Measurements from ENCODE around the gene DNAJC9.
"Not testable (repeated sequence)": the region's sequence is repeated elsewhere in the genome, so short reads cannot be mapped to it uniquely, and the experiment has no call there.

DNAJC9 gene, protein sequence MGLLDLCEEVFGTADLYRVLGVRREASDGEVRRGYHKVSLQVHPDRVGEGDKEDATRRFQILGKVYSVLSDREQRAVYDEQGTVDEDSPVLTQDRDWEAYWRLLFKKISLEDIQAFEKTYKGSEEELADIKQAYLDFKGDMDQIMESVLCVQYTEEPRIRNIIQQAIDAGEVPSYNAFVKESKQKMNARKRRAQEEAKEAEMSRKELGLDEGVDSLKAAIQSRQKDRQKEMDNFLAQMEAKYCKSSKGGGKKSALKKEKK

DNA sequence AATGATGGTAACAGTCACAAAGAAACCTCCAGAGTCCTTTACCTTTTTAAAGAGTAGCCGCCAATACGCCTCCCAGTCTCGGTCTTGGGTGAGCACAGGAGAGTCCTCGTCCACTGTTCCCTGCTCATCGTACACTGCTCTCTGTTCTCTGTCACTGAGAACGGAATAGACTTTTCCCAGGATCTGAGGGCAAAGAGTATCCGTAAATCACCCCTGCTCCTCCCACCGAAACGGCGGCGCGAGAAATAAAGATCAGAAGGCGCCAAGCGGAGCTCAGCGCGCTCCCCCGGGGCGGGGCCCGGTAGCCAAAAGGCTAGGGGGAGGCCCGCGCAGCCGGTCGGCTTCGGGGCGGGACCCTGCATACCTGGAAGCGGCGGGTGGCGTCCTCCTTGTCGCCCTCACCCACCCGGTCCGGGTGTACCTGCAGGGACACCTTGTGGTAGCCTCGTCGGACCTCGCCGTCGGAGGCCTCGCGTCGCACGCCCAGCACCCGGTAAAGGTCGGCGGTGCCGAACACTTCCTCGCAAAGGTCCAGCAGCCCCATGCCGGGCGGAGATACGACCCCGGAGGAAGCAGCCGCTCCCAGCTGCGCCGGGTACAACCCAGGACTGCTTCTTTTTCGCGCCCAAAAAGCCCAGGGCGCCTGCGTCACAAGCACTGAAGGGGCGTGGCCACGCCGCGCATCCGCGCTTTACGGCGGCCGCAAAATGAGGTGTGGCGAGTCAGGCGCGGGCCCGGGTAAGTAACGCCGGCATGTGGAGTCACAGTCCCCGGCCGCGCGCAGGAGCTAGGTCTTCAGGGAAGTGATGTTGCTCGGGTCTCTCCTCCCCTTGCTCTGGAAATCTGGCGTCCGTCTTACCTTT lies at the start of gene DNAJC9:
Gene DNAJC9, minus strand, starts transcription at position 610 of the 863 bp plus-strand sequence. Its CDS starts 66 bp downstream, at position 544.
- FAIRE-seq, result no peak

DNA sequence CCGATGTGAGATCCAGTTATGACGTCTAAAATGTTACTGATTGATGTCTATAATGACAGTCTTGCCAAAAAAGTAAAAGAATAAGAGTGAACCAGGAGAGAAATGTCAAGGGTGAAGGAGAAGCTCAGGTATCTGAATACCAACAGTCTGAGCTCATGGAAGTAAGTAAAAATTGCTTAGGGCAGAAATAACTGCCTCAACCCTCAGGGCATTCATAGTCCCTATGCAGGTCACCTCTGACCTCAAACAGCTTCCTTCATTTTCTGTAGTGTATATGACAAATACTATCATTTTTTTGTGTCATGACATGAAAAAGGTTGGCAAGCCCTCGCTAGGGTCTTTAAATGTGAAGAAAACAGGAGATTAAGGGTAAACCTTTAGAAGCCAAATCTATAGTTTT lies 46.4 kb upstream of the DNAJC9 start:
- FAIRE-seq, result no peak

DNA sequence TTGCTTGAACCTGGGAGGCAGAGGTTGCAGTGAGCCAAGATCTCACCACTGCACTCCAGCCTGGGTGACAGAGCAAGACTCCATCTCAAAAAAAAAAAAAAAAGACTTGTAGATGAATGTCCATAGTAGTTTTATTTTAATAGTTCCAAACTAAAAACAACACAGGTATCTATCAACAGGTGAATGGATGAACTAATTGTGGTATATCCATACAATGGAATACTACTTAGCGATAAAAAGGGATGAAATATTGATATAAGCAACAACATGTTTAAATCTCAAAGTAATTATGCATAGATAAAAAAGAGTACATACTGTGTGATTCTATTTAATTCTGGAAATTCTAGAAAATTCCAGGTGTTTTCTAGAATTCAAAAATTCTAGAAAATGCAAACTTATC lies 42.9 kb upstream of the DNAJC9 start:
- no peak for FAIRE-seq

DNA sequence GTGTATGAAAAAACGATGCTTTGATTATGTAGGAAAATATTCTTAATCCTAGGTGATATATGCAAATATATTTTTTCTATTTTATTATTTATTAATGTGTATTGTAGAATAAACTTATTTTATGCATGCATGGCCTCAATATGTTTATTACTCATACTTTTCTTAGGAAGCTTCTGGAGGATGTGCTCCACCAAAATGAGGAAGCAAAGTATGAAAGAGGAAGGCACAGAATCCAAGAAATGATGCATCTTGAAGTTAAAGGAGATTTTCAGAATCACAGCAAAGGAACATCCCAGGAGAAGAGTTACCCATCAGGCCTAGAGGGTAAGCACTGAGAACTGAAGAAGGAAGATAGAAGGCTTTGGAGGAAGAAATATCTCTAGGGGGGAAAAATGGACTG lies 40.4 kb upstream of the DNAJC9 start:
- FAIRE-seq, result no peak

DNA sequence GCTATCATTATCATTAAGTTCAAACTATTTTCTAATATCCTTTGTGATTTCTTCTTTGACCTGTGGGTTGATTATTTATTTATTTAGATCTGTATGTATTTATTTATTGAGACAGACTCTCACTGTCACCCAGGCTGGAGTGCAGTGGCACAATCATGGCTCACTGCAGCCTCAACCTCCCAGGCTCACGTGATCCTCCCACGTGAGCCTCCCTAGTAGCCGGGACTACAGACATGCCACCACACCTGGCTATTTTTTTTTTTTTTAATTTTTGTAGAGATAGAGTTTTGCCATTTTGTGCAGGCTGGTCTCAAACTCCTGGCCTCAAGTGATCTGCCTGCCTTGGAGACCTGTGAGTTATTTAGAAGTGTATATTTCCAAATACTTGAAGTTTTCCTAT lies 34.0 kb upstream of the DNAJC9 start:
- FAIRE-seq, result no peak

DNA sequence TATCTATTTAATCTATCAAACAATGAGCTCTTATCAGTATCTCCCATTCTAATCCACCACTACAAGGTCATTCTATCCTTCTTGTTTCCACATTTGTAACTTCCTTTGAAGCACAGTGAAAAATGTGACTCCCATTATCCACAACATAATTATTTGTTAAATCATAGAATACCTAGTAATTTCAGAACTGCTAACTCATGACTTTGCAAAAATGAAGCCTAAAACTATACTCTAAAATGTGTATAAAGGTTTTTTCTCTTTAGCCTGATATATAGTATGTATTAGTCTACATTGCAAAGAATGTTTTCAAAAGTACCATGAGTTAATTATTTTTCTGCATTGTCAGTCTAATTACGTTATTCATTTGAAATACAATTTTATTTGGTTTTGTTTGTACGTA lies 17.4 kb upstream of the DNAJC9 start:
- FAIRE-seq, result no peak

DNA sequence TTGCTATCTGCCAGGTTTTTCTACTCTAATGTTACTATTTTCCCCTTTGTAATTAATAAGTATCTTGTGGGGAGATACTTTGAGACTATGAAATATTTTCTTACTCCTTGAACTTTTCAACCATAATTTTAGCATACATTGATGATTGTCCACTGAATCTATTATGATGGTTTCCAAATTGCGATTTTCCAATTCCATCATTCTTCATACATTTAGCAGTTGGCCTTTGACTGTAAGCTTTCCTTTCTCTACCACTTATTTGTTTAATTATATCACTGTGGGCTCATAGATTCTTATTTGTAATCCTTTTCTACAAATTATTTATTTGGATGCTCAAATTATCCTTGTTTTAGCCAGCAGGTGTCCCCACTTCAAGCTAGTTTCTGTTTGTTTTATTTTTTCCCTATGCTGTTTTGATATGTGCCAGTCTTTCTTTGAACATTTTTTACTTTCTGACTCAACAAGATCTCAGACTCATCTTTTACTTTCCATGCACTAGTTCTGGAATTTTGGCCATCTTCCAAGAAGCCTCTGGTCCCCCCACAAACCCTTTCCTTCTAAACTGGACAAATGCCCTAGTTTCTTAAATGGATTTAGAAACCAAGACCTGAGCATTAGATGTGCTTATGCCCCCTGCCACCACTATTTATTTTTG lies 16.8 kb upstream of the DNAJC9 start:
- FAIRE-seq, result no peak

DNA sequence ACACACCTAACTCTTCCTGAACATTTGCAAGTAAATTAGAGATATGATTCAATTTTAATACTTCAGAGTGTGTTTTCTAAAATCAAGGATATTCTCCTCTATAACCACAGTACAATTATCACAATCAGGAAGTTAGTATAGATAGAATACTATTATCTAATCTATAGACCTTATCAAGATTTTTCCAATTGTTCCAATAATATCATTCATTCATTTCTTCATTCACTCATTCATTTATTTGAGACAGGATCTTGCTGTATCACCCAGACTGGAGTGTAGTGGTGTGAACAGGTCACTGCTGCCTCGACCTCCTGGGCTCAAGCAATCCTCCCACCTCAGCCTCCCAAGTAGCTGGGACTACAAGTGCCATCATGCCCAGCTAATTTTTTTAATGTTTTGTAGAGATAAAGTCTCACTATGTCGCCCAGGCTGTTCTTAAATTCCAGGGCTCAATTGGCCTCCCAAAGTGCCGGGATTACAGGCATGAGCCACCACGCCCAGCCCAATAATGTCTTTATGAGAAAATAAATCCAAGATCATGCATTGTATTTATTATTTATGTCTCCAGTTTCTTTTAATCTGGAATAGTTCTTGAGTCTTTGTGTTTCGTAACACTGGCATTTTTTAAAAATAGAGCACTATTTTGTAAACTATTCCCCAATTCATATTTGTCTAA lies 16.0 kb upstream of the DNAJC9 start:
- FAIRE-seq, result no peak

DNA sequence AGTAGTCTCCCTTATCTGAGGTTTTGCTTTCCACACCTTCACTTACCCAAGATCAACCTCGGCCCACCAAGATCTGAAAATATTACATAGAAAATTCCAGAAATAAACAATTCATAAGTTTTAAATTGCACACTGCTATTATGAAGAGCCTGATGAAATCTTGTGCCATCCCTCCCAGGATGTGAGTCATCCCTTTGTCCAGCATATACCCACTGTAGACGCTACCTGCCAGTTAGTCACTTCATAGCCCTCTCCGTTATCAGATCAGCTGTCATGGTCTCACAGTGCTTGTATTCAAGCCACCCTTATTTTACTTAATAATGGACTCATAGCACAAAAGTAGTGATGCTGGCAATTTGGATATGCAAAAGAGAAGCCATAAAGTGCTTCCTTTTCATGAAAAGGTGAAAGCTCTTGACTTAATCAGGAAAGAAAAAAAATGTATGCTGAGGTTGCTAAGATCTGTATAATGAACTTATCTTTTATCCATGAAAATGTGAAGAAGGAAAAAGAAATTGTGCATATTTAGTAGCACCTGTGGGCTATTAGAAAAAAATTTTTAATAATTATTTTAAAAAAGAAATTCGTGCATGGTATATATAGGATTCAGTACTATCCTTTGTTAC lies 15.2 kb upstream of the DNAJC9 start:
- no peak for FAIRE-seq

DNA sequence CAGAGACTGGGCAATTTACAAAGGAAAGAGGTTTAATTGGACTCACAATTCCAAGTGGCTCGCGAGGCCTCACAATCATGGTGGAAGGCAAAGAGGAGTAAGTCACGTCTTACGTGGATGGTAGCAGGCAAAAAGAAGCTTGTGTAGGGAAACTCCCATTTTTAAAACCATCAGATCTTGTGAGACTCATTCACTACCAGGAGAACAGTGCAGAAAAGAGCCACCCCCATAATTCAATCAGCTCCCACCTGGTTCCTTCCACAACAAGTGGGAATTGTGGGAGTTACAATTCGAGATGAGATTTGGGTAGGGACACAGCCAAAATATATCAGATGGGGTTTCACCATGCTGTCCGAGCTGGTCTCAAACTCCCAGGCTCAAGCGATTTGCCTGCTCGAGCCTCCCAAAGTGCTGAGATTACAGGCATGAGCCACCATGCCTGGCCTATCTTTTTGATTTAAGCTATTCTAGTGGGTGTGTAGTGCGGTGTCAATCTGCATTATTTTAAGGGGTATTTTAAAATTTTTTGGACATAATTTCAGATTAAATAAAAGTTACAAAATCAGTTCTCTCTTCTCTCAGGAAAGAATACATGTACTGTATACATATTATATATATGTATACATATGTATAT lies 14.4 kb upstream of the DNAJC9 start:
- FAIRE-seq, result no peak

DNA sequence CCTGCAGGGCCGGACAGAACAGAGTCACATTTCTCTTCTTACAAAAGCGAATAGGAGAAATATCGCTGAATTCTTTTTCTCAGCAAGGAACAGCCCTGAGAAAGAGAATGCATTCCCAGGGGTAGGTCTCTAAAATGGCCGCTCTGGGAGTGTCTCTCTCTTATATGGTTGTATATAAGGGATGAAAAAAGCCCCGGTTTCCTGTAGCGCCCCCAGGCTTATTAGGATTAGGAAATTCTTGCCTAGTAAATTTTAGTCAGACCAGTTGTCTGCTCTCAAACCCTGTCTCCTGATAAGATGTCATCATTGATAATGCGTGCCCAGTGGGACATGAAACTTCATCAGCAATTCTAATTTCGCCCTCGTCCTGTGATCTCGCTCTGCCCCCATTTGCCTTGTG lies 11.6 kb upstream of the DNAJC9 start:
- FAIRE-seq, result not testable (repeated sequence)

DNA sequence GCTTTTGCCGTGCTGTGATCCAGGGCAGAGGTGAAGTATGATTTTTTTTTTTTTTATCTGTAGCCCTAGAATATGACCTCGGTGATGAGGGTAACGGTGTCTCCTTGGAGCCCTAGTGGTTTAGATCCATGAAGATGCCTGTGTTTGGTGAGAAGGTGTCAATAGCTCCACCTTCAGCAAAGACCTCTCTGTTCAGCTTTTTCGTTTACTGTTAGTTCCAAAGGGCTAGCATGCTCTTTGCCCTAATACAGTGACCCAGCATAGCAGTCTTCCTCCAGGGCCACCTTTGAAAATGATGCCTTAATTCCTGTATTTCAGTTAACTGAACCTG lies 6.1 kb upstream of the DNAJC9 start:
- no peak for FAIRE-seq

DNA sequence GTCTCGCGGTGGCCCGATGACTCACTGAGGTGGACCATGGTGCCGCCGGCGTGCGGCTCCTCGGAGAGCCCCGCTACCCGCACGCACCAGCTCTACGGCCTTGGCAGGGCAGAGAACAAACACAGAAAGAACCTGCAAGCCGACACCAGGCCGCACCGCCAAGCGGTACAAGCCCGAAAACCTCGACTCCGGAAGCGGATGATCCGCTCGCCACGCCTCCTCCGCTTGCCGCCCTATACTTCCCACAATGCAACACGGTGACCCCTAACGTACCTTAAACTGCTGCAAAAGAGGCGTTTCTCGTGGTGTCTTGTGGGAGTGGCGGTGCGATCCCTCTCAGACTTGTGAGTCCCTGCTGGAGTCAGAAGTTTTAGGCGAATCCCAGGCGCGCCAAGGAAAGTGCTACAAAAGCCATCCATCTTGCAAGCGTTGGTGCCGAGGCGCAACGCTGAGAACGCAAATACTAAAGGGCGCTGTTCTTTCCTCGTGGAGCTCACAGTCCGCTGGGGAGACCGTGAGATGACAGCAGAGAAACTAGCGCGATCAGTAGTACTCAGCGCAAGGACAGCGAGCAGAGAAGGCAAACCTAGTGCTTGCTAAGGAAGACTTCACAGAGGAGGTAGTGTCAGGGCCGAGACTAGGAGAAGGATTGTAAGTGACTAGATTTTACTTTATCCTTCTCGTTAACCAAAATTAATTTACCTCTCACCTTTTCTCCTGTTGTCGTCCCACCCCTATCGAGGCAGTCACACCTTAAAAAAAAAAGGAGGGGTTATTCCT lies 5.6 kb upstream of the DNAJC9 start, which contains the start of gene MRPS16:
Gene MRPS16, minus strand, starts transcription at position 200 of the 780 bp plus-strand sequence. Its CDS starts 162 bp downstream, at position 38.
- no peak for FAIRE-seq

DNA sequence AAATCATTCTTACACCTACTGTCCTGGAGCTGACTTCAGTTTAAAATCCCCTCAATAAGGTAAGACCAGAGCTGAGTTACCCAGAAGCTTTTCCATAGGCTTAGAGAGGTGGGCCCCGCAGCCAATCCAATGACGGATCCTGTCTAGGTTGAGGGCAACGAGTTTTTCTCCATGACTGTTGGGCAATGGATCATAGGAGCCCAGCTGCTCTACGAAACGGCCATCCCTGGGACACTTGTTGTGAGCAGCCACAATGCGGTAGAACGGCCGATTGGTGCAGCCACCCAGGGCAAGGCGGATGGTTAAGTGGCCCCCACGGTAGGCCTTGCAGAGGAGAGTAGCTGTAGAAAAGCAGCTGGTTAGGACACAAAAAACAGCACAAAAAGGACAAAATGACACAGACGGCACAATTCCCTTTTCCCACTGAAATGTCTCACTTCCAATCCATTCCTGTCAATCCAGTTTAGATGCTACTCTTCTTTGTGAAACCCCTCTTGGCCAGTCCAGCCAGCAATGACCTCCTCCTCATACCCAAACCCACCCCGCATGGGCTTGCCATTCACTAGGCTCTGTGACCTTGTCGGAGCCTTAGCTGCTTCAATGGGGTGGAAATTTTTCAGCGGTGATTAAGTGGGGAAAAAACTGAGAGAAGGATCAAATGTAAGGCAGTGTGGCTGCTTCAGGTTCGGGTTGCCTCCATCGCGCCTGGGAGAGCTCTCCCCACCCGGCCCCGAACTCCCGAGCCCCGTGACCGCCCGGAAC lies 4.8 kb upstream of the DNAJC9 start:
- no peak for FAIRE-seq

DNA sequence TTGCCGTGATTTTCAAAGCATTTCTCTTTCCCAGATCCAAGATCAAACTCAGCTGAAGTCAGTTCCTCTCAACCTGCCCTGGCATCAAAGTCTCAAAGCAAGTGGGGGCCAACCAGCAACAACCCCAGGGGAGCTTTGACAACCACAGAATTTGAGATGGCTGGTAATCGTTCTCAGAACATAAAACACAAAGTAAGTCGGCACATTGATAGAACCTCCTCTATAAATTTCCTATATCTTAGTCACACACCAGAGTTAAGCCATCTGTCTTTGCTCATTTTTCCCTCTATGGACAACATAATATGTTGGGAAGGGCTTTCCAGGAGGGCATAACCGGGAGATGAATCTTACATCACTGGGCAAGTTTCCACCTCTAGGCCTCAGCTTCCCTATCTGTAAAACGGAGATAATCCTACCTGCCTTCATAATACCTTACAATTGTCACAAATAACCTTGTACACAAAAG lies 1.2 kb upstream of the DNAJC9 start:
- no peak for FAIRE-seq

DNA sequence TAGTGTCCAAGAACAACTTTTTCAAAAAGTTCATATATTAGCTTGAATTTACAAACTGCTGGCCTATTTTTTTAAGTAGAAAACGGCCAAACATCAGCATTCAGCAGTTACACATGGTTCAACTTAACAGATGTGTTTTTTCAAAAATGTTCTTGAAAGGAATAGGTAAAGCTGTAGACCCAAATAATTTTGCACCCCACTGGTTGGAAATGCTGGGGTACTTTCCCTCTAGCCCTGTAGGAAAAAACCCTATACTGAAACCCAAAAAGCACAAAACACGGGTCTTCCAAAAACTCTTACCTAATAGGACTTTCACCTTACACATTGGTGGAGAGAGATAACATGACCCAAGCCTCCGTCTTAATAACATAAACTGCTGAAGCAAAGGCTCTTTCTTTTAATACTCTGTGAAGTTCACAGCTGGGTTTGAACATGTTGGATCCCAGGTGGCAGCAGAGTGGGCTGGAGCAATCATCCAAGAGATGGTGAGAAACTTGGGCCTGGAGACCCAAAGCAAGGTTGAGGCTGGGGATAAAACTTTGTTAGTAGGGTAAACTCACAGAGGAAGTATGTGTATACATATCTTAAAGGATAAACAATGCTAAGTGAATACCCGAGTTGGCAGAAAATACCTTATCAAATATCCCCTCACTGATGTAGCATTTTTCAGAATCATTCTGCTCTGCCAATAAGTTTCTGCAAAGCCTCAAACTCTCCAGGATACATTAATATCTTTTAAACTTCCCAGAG lies 629 bp upstream of the DNAJC9 start:
- no peak for FAIRE-seq

DNA sequence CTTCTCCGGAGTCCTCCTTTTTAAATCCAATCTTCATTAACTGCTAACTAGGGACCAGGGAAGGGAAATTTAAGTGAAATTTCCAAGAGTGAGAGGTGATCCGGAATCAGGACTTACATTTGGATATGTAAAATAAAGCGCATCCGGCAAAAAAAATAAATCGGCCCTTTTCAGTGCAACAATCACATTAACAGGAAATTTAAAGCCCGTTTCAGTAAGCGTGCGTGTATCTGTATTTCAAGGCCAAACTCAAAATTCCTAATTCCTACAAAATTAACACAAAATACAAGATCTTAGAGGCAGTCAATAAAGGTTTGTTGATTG lies 771 bp downstream of the DNAJC9 start:
- no peak for FAIRE-seq

DNA sequence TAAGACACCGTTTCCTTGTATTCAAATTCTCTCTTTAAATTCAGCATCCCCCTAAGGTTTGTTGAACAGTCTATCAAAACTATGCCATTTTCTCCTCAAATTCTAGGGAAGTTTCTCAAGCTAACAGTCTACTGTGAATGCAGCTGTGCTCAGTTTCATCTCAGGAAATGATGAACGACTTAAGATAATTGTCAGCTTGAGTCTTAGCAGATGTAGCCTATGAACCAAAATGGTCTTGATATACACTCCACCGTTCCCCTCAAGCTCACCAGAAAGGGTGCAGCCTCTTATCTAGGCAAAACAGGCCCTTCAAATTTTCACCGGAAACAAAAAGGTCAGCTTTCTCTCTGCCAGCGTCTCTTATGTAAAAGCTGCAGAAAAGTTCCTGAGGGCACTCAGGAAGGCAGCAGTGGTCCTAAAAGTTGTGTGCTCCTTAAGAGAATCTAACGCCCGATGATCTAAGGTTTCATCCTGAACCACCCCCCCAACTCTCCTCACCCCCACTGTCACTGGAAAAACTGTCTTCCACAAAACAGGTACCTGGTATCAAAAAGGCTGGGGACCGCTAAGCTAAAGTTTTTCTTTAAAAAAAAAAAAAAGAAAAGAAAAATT lies 2.1 kb downstream of the DNAJC9 start:
- no peak for FAIRE-seq

DNA sequence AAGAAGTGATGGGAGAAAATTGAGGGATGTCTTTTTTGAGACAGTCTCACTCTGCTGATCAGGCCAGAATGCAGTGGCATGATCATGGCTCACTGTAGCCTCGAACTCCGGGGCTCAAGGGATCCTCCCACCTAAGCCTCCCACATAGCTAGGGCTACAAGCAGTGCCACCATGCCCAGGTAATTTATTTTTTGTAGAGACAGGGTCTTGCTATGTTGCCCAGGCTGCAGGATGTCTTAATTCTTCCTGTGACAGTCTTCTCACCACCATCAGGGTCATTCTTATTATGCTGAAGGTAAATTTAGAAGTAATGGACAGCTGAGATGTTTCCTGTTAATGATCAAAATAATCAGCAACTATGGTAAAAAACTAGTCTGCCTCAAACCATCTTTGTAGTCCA lies 7.1 kb downstream of the DNAJC9 start:
- FAIRE-seq, result no peak
